PC-3 (cell line): Measurements from ENCODE around the gene MYB. TPM values are rescaled to one million over a fixed set of nuclear protein-coding genes. Genes with fewer than 3 reads are reported as not detected.

Source experiments
- ATAC-seq: fragments of 200-7000 bp; cut with Tn5 transposase; 2 replicates; pipeline ENCODE4 v1.9.1; 2020; ENCODE audit warnings: mild to moderate bottlenecking, moderate library complexity
- BruUV-seq: library from RNA; stranded (reverse); fragments of 400-500 nt; replicated peaks from 2 replicates; lab custom pipeline; 2021; lab: Mats Ljungman, UMichigan
- CTCF ChIA-PET: fragments of 300-600 bp; sonication (Branson Sonifier 250); formaldehyde crosslinking; loops from one replicate; lab custom pipeline; 2022; ENCODE audit warnings: antibody characterized with exemption; lab: Charles Lee
- POLR2A ChIA-PET: fragments of 300-600 bp; sonication (Branson Sonifier 250); formaldehyde crosslinking; loops from one replicate; lab custom pipeline; 2022; ENCODE audit warnings: antibody characterized with exemption; ENCODE audit not compliant: unreplicated experiment; lab: Charles Lee
- DNase-seq: peaks from one replicate; pipeline ENCODE4 v3.0.0-alpha.2; 2015
- H2AFZ ChIP-seq: fragments of 300-600 bp; sonication (generic); 2 replicates; pipeline ENCODE4 v1.6.0; 2016; ENCODE audit warnings: antibody characterized with exemption, low read length
- H3F3A ChIP-seq: fragments of 300-600 bp; sonication (generic); one replicate; pipeline ENCODE4 v1.6.0; 2017; ENCODE audit warnings: antibody characterized with exemption, low read length, control low read depth, mild to moderate bottlenecking; ENCODE audit not compliant: unreplicated experiment
- H3K27ac ChIP-seq: fragments of 300-600 bp; sonication (generic); 2 replicates; pipeline ENCODE4 v1.5.1; 2016; ENCODE audit warnings: mild to moderate bottlenecking, low read length
- H3K27me3 ChIP-seq: fragments of 300-600 bp; sonication (generic); 2 replicates; pipeline ENCODE4 v1.6.1; 2016; ENCODE audit warnings: low read length, mixed read lengths
- H3K36me3 ChIP-seq: fragments of 300-600 bp; sonication (generic); 2 replicates; pipeline ENCODE4 v1.6.1; 2016; ENCODE audit warnings: low read depth, mixed run types, low read length, mixed read lengths
- H3K4me1 ChIP-seq: fragments of 300-600 bp; sonication (generic); 2 replicates; pipeline ENCODE4 v1.5.1; 2016; ENCODE audit warnings: low read length; ENCODE audit not compliant: insufficient read depth
- H3K4me2 ChIP-seq: fragments of 300-600 bp; sonication (generic); 2 replicates; pipeline ENCODE4 v1.6.0; 2016; ENCODE audit warnings: low read length
- H3K4me3 ChIP-seq: fragments of 300-600 bp; sonication (generic); 2 replicates; pipeline ENCODE4 v1.5.1; 2016; ENCODE audit warnings: mild to moderate bottlenecking, low read length, mixed read lengths
- H3K79me2 ChIP-seq: fragments of 300-600 bp; sonication (generic); 2 replicates; pipeline ENCODE4 v1.6.1; 2017; ENCODE audit warnings: low read length, mixed read lengths
- H3K9ac ChIP-seq: fragments of 300-600 bp; sonication (generic); 2 replicates; pipeline ENCODE4 v1.6.0; 2016; ENCODE audit warnings: mild to moderate bottlenecking, low read length
- H3K9me2 ChIP-seq: fragments of 300-600 bp; sonication (generic); replicated peaks from 2 replicates; pipeline ENCODE4 v1.6.1; 2016; ENCODE audit warnings: mixed run types, low read length, mixed read lengths
- H3K9me3 ChIP-seq: fragments of 300-600 bp; sonication (generic); 2 replicates; pipeline ENCODE4 v1.6.1; 2016; ENCODE audit warnings: low read length, mixed read lengths
- H4K20me1 ChIP-seq: fragments of 300-600 bp; sonication (generic); 2 replicates; pipeline ENCODE4 v1.6.1; 2016; ENCODE audit warnings: low read length, mixed read lengths
- EZH2 ChIP-seq: fragments of 300-600 bp; sonication (generic); IDR thresholded peaks from one replicate; pipeline ENCODE4 v1.6.1; 2017; ENCODE audit warnings: antibody characterized with exemption, mild to moderate bottlenecking, low read length; ENCODE audit not compliant: unreplicated experiment
- EZH2phosphoT487 ChIP-seq: fragments of 300-600 bp; sonication (generic); IDR thresholded peaks from 2 replicates; pipeline ENCODE4 v1.6.1; 2018; ENCODE audit warnings: mild to moderate bottlenecking, antibody characterized with exemption, low read length, borderline replicate concordance
- intact Hi-C: fragments of 100-400 bp; cut with micrococcal nuclease; formaldehyde crosslinking; loops from 2 replicates; pipeline ENCODE4 v1.9.0; 2023
- total RNA-seq: library from RNA; depleted of rRNA; stranded (reverse); fragments of >200 nt; gene quantifications from 2 replicates; pipeline ENCODE4 v1.2.3, GENCODE V29; 2014
- TF ChIP-seq, protein P1 (sequence below): fragments of 300-600 bp; sonication (generic); conservative IDR thresholded peaks from 2 replicates; pipeline ENCODE4 v1.5.1; 2017; ENCODE audit warnings: antibody characterized with exemption, low read depth, mild to moderate bottlenecking, low read length

The MYB gene
- total RNA-seq, 1 experiment from 2014 or later: 4.4 TPM

DNA sequence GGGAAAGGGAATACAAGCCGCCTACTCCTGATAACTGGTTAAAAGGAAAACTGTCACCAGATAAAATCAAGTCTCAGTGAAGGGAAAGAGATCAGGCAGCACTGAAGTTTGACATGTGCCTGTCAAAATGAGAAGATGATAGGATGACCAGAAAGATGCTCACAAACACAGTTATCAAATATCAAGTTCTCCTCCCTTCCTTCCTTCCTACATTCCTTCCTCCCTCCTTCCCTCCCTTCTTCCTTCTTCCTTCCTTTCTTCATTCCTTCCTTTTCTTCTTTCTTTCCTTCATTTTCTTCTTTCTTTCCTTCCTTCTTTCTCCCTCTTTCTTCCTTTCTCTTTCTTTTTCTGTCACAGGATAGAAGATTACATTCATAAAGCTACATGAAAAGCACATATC, 55.2 kb downstream of the MYB start:
- BruUV-seq: no TSS peak
- no peaks in the 10 kb centered on the region for H3K4me1 ChIP-seq
- CTCF ChIA-PET: no interaction called here
- H3K9me3 ChIP-seq: no peaks in the 10 kb centered on the region
- H3K9me2 ChIP-seq: no peaks in the 10 kb centered on the region
- H2AFZ ChIP-seq: no peak overlapping the region
- no peaks in the 10 kb centered on the region for H3F3A ChIP-seq
- no peaks in the 10 kb centered on the region for H3K79me2 ChIP-seq
- ATAC-seq (no peak), DNase-seq (no peak)
- no peak overlapping the region for H3K4me2 ChIP-seq
- TF ChIP-seq, protein P1, sequence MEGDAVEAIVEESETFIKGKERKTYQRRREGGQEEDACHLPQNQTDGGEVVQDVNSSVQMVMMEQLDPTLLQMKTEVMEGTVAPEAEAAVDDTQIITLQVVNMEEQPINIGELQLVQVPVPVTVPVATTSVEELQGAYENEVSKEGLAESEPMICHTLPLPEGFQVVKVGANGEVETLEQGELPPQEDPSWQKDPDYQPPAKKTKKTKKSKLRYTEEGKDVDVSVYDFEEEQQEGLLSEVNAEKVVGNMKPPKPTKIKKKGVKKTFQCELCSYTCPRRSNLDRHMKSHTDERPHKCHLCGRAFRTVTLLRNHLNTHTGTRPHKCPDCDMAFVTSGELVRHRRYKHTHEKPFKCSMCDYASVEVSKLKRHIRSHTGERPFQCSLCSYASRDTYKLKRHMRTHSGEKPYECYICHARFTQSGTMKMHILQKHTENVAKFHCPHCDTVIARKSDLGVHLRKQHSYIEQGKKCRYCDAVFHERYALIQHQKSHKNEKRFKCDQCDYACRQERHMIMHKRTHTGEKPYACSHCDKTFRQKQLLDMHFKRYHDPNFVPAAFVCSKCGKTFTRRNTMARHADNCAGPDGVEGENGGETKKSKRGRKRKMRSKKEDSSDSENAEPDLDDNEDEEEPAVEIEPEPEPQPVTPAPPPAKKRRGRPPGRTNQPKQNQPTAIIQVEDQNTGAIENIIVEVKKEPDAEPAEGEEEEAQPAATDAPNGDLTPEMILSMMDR: no peak
- no peaks in the 10 kb centered on the region for H3K27me3 ChIP-seq
- POLR2A ChIA-PET: no interaction called here
- intact Hi-C loops: no loop called here
- H3K4me3 ChIP-seq: no peak overlapping the region
- no peak overlapping the region for H3K27ac ChIP-seq
- no peaks in the 10 kb centered on the region for H3K36me3 ChIP-seq
- H4K20me1 ChIP-seq: no peaks in the 10 kb centered on the region
- H3K9ac ChIP-seq: no peak overlapping the region

DNA sequence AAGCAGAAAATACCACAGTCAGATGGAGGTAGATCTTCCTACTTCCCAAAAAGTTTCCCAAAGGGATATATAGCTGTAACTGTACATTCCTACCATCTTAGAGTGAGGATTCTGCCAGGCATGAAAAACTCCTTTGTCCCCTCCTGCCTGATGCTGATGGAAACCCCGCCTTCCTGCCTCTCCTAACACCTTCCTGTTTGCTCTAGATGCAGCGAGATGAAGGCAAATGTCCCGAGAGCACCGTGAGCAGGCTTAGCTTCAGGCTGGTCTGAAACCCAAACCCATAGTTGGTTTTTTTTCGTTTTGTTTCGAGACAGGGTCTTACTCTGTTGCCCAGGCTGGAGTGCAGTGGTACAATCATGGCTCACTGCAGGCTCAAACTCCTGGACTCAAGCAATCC, 55.6 kb downstream of the MYB start:
- no peaks in the 10 kb centered on the region for H3K9me3 ChIP-seq
- H3K36me3 ChIP-seq: no peaks in the 10 kb centered on the region
- TF ChIP-seq, protein P1: no peak
- TF ChIP-seq EZH2 (no peak), EZH2phosphoT487 (no peak)
- no peak for DNase-seq
- H3K9ac ChIP-seq: no peak overlapping the region
- ChIA-PET POLR2A (no interaction called here), CTCF (no interaction called here)
- ATAC-seq: no peak
- H3K9me2 ChIP-seq: no peaks in the 10 kb centered on the region
- intact Hi-C loops: no loop called here
- BruUV-seq: no TSS peak
- no peaks in the 10 kb centered on the region for H3K79me2 ChIP-seq
- H4K20me1 ChIP-seq: no peaks in the 10 kb centered on the region
- H3F3A ChIP-seq: no peaks in the 10 kb centered on the region
- no peaks in the 10 kb centered on the region for H3K27me3 ChIP-seq
- no peak overlapping the region for H3K4me2 ChIP-seq
- no peak overlapping the region for H3K4me3 ChIP-seq
- H3K27ac ChIP-seq: no peak overlapping the region
- no peaks in the 10 kb centered on the region for H3K4me1 ChIP-seq
- no peak overlapping the region for H2AFZ ChIP-seq

DNA sequence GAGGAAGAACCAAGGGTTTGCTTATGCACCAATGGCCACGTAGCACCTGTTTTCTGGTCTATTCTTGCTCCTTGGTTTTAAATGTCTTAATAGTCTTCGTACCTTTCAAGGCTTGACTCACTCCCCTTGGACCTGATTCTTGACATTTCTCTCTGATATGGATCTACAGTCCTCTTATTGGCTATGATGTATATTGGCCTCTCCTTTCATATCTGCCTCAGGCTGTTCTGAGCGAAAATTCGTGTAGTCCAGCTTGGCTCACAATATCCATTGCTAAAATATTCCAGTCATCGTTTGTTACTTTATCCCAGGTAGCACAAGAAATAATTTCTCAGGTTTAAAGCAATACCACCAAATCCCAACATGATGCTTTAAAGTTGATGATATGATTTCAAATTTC, 59.6 kb downstream of the MYB start:
- ATAC-seq: no peak
- peaks cover 8% of the 10 kb centered on the region for H3K4me1 ChIP-seq
- BruUV-seq: no TSS peak
- no peaks in the 10 kb centered on the region for H3K79me2 ChIP-seq
- H2AFZ ChIP-seq: no peak overlapping the region
- TF ChIP-seq, protein P1: no peak
- no peak for TF ChIP-seq EZH2phosphoT487
- no peak for TF ChIP-seq EZH2
- no peaks in the 10 kb centered on the region for H4K20me1 ChIP-seq
- no peaks in the 10 kb centered on the region for H3K36me3 ChIP-seq
- DNase-seq: no peak
- H3K9me2 ChIP-seq: no peaks in the 10 kb centered on the region
- H3F3A ChIP-seq: no peaks in the 10 kb centered on the region
- intact Hi-C loops: no loop called here
- no peak overlapping the region for H3K4me3 ChIP-seq
- no peaks in the 10 kb centered on the region for H3K27me3 ChIP-seq
- ChIA-PET POLR2A (no interaction called here), CTCF (no interaction called here)
- H3K9me3 ChIP-seq: no peaks in the 10 kb centered on the region
- H3K4me2 ChIP-seq: no peak overlapping the region
- no peak overlapping the region for H3K9ac ChIP-seq
- H3K27ac ChIP-seq: no peak overlapping the region
